OCI-LY7 (cell line): Measurements from ENCODE around the gene CRYGA.

Source experiments
- CTCF ChIP-seq: fragments of 200-600 bp; sonication (generic); conservative IDR thresholded peaks from 2 replicates; pipeline ENCODE4 v1.5.1; 2014; ENCODE audit warnings: mild to moderate bottlenecking, antibody characterized with exemption, low read length, moderate library complexity, mixed read lengths
- EZH2phosphoT487 ChIP-seq: fragments of 200-600 bp; sonication (generic); IDR thresholded peaks from 2 replicates; pipeline ENCODE4 v1.6.1; 2018; ENCODE audit warnings: low read depth, borderline replicate concordance, mild to moderate bottlenecking, mixed run types, antibody characterized with exemption, low read length, moderate library complexity, mixed read lengths

DNA sequence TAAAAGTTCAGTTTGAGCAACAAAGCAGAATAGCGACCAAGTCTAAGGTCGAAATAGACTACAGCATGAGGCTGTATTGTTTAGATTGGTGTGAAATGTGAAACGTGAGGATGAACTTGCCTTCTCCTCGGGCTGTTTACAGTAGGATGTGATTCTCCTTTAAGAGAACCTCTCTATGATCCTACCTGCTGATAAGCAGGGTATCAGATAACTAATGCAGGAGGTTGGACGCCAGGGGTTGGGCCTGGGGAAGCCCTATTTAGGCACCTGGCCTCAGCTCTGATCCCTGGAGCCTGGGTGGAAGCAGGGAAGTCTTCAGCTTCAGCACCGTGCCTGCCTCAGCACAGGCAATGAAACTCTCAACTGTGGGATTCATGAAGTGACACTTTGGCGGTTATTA lies 50.4 kb downstream of the CRYGA start:
- TF ChIP-seq CTCF (no peak), EZH2phosphoT487 (no peak)
